Activated CD8-positive, alpha-beta memory T cell treated with anti-CD3 and anti-CD28 coated beads for 4 hours (primary cell): ENCODE data around the gene FBXO24.

ENCODE experiments used
- DNase-seq, 2 donors: peaks; one replicate each; pipeline ENCODE4 v3.0.0-alpha.2; 2020; ENCODE audit warnings: low read depth in 2 of 2

FBXO24 gene

GRCh38 chr7:100590077-100590737 lies 4.1 kb downstream of the FBXO24 start:
- DNase-seq: no peak

GRCh38 chr7:100591596-100591995 lies 5.5 kb downstream of the FBXO24 start:
- DNase-seq: no peak

- DNase-seq: no peak
These were observed 9.1 kb downstream of the FBXO24 start for GRCh38 chr7:100595188-100595587.

- DNase-seq: no peak
These were observed 12.3 kb downstream of the FBXO24 start for GRCh38 chr7:100598425-100598824.

- no peak for DNase-seq
These were observed 14.0 kb downstream of the FBXO24 start for GRCh38 chr7:100599911-100600729.

GRCh38 chr7:100600730-100601038 lies 14.6 kb downstream of the FBXO24 start:
- DNase-seq: no peak

- DNase-seq: no peak
These were observed 17.0 kb downstream of the FBXO24 start for GRCh38 chr7:100602889-100603725.

GRCh38 chr7:100603726-100604027 lies 17.5 kb downstream of the FBXO24 start:
- DNase-seq: no peak

- peak in 1 of 2 donors; percentile 59 for DNase-seq
These were observed 18.2 kb downstream of the FBXO24 start for GRCh38 chr7:100604028-100604975.

- no peak for DNase-seq
These were observed 19.1 kb downstream of the FBXO24 start for GRCh38 chr7:100604976-100605911.

GRCh38 chr7:100606313-100606712 lies 20.2 kb downstream of the FBXO24 start:
- DNase-seq: no peak

- DNase-seq: no peak
These were observed 21.0 kb downstream of the FBXO24 start for GRCh38 chr7:100607111-100607510.

GRCh38 chr7:100609958-100610357 lies 23.8 kb downstream of the FBXO24 start:
- DNase-seq: no peak

- DNase-seq: peak; percentile 94 to 95
These were observed 26.0 kb downstream of the FBXO24 start, which contains the start of gene MOSPD3 for GRCh38 chr7:100611983-100612729. TSS of gene MOSPD3 (plus strand) at chr7:100612540. CDS start at chr7:100612792, 252 bp downstream.

GRCh38 chr7:100612730-100613390 lies 26.7 kb downstream of the FBXO24 start:
- DNase-seq: no peak

GRCh38 chr7:100613412-100614175 lies 27.5 kb downstream of the FBXO24 start:
- DNase-seq: no peak

GRCh38 chr7:100614308-100614861 lies 28.3 kb downstream of the FBXO24 start:
- no peak for DNase-seq

- DNase-seq: no peak
These were observed 34.1 kb downstream of the FBXO24 start for GRCh38 chr7:100620239-100620638.
